Hematopoietic multipotent progenitor cell treated with erythropoietin and hydrocortisone succinate and interleukin-3 and kit ligand, for 17 days (in vitro differentiated cells): ENCODE measurements around the gene RADIL.

Source experiments
- DNase-seq: peaks from one replicate; pipeline ENCODE4 v3.0.0-alpha.2; 2015; ENCODE audit warnings: low spot score

The RADIL gene

DNA sequence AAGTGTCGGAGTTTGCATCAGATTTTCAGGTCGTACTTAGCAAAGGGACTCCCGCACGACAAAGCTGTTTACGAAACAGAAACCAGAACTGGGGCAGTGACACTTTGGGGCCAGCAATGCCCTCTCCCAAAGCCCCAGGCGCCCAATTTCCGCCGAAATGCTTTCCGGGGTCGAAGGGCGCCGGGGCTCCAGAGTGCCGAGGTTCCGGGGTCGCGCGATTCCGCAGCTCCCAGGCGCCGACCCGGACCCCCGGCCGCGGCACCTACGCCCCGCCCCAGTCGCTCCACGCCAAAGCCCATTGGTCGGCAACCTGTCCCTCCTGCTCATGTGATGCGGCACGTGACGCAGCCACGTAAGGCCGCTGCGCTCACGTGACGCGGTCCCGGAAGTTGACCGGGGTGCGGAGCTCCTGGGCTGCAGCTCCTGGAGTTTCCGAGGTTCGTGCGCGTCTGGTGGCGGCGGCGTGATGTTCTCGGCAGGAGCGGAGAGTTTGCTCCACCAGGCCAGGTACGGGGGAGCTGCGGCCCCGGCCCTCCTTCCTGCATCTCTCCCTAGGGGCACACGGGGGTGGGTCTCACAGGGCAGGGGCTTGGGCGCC lies 108.2 kb downstream of the RADIL start, which contains the start of gene AP5Z1:
TSS of gene AP5Z1 (plus strand) at position 374 of the 598 bp plus-strand sequence. CDS start at position 467, 93 bp downstream.
- DNase-seq = peak; percentile 96

DNA sequence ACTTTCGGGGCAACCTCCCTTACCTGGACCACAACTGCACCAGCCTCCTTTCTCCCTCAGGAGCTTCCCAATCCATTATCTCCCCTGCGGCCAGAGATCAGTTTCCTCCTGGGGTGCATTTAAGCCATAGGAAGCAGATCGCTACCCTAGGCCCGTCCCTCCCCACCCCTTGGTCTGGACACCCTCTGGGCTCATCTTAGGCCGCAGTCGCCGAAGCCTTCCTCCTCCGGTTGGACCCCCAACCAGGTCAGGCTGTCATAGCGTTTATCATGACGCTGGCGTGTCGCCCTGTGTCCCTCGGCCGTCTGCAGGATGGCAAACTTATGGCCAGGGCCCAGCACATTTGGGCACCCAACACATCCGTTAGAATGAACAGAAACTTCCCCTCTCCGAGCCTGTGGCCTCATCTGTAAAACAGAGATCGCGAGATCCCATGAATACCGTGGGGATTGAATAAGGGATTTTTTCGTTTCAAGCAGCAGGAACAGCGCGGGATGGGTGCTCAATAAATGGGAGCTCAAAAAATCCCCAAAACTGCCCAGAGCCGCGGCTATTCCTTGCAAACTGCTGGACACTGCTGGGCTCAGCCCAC lies 108.8 kb downstream of the RADIL start:
- no peak for DNase-seq

DNA sequence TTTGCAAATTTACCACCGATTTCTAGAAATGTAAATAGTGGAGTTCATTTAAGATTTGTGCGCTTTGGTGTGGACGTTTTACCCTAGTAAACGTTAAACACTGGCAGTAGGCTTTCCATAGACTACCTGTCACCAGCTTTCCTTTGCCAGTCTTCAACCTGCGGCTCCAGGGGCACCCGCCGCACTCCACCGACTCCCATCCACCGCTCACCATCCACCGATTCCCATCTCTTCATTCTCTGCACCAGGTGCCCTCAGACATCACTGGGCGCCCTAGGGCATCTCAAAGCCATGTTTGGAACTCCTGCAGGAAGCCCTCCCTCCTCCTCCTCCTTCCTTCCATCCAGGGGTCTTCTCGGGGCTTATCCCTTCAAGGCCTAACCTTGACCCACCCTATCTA lies 109.5 kb downstream of the RADIL start:
- DNase-seq = no peak

DNA sequence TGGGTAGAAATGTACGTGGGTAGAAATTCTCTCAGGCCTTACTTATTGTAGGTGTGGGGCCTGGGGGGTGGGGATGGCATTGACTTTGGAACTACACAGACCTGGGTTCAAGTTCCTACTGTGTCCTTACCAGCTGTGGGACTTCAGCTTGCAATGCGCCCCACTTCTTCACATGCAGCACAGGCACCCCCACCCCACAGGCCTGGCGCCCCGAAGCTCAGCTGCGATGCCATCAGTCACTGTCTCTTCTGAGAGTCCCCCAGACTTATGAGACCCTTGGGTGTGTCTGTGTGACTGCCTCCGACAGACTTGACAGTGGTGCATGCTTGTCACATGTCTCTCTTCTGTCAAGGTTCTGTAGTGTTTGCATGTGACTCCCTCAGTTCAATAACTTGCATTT lies 111.2 kb downstream of the RADIL start:
- no peak for DNase-seq

DNA sequence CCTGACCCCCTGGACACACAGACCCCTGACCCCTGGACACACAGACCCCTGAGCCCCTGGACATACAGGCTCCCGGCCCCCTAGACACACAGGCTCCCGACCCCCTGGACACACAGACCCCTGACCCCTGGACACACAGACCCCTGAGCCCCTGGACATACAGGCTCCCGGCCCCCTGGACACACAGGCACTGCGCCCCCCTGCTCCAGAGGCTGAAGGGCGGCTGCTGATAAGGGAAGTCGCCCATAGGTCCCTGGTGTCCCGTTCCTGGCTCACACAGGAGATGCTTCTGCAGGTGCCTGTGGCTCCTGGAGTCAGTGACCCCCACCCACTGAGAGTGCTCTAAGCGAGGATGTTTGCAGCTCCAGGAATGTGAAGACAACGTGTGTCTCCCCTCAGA lies 111.8 kb downstream of the RADIL start:
- DNase-seq = no peak

DNA sequence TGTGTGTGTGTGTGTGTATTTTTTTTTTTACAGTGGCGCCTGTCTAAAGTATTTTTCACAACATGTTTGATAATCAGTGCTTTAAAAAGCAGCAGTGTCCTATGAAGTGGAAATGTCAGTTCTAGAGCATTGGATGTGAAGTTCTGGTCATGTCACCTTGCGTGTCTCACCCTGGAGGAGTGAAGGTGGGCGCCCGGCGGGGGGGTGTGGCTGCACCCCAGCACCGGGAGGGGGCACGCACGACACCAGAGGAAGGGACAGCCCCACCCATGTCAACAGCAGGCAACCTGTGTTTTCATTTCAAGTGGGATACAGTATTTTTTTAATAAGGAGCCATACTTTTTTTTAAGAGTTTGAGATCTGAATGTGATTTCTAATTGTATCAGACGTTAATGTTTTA lies 112.6 kb downstream of the RADIL start:
- no peak for DNase-seq

DNA sequence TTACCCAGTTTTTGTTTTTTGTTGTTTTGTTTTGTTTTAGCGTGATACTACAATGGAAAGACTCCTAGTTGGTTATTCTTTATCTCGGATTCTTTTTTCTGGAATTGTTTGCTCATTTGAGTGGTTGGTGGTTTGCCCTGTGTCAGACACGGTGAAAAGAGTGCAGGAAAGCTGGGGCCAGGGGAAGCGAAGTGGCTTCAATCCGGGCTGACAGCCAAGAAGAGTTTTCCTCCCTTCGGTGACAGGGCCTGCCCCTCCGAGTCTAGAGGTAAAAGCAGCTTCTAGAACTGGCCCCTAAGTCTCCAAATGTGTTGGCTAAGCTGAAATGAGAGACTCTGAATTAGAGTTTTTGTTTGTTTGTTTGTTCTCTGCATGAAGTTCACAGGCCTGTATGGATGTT lies 113.8 kb downstream of the RADIL start:
- no peak for DNase-seq

DNA sequence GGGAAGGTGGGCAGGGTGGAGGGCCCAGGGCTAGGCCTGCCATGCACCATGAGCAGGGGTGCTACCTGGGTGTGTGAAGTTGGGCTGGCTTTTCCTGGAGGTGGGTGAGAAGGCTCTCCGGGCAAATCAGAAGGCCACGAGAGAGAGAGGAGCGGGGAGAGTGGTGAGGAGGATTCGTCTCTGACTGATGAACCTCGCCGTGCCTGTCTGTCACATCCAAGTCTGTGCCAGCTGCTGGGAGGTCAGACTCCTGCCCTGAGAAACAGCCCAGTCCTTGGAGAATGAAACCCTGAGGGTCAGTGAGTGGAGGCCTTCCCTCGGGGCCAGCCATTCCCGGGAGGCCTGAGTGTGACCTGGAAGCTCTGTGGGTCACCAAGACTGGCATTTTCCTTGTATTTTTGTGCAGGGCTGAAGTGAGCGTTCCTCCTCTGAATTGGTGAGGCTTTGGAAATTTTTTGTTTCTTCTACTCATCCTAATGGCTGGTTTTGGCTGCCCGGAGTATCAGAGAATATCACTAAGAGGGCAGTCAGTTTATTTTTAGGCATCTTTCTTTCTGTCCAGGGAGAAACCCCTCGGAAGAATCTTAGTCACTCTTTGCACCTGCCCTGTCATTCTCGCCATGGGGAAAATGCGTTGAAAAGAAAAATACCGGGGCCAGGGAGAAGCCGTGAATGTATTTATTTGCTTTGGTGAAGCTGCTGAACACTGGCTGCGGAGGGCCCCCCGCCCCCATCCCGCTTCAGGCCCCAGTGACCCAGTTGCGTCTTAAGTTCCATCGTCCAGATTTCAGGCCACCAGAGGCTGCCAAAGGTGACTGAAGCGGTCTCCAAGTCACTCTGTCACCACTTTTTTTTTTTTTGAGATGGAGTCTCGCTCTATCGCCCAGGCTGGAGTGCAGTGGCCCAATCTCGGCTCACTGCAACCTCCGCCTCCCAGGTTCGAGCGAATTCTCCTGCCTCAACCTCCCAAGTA lies 114.6 kb downstream of the RADIL start:
- DNase-seq = no peak

DNA sequence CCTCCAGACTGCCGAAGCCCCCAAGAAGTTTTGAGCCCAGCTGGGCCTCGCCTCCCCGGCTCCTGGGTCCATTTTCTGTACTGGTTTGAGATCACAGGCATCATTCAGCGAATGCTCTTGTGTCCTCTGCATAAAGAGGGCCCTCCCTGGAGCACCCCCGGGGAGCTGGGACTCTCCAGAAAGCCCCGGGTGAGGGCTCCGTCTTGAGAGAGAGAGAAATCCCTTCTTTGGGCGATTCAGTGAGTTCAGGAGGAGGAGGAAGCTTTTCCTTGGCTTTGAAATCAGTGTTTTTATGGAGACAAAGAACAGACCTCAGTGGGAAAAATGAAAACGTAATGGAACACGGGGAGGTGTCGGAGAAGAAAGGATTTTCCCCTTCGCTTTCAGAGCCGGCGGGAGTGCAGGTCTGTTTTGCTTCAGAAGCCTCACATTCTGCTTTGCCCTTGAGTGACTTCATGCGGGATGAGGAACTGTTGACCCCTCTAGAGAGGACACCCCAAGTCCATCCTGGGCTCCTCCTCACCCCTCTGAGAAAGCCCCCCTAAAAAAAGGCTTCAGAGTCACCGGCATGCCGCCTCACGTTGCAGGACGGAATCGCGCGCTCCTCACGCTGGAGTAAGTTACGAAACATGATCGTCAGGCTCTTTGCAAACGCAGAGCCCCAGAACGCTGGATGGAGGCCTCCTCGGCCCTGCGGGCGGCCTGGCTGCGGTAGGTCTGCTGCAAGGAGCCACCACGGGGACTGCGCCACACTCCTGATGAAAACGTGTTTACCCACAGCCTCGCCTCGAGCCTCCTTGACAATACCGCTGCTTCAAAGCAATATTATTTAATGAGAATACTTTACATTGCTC lies 116.6 kb downstream of the RADIL start:
- no peak for DNase-seq

DNA sequence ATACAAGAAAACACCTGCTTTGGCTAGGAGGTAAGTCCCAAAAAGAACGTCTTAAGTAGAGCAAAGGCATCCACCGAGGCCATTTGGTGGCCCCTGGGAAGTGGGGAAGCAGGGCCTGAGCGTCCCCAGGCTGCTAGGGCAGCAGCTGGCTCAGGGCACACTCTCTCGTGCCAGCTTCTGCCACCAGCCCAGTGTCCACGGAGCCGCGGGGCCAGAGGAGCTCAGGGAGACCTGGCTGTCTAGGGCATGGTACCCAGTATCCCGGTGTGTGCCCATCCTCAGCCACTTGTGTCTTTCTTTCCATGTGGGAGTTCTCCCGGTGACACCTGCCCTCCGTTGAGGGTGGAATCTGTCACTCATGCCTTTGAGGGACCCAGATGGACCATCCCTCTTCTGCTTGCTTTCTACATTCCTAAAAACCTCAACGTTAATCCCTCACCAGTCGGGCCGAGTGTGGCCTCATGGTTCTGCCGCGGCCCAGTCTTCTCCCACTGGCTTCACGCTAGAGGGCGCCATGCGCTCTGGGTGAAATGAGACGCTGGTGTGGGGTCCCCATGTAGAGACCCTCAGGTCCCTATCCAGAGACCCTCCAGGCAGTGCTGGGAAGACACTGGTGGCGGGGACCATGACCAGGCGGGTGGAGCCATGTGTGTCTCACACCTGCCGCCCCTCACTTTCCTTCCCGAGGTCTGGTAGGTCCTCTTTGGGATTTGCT lies 117.6 kb downstream of the RADIL start:
- DNase-seq = no peak

DNA sequence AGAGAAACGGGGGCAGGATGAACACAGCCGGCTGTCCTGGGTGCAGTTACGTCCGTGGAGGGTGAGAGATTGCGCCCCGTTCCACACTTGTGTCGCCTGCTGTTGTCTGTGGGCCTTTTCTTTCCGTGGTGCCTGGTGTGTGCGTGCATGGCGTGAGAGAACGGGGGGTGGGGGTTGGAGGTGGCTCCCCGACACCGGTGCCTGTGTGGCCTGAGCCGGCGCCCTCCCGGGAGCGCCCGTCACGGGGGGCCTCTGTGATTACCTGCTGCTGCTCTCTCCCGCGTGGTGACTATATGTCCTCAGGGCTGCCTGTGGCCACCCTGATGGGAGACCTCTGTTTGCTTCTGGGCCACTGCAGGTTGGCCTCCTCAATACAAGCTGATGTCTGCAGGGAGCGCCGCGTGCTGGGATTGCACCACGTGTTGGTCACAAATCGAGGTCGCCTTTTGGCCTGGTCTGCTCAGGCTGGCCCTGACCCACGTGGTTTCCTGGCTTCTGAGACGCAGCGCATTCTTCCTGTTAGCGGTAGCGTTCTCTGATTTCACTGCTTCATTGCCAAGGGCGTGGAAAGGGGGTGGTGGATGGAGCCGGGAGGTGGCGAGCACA lies 119.0 kb downstream of the RADIL start:
- DNase-seq = no peak

DNA sequence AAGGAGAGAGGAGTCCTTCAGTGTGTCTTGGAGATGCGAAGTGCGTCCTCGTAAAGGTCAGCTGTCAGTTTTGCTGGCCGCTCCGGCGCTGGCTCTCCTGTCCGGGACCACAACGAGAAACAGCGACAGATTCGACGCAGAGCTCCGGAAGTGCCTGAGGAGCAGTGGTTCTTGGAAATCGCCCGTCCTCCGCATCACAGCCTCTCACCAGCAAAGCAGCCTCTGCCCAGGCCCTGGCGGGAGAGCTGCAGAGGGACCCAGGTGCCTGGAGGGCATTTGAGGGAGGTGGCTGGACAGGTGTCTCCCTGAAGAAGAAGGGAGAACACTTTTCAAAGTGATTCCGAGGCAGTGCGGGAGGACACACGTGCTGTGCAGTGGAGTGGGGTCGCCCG lies 119.7 kb downstream of the RADIL start:
- DNase-seq = no peak

DNA sequence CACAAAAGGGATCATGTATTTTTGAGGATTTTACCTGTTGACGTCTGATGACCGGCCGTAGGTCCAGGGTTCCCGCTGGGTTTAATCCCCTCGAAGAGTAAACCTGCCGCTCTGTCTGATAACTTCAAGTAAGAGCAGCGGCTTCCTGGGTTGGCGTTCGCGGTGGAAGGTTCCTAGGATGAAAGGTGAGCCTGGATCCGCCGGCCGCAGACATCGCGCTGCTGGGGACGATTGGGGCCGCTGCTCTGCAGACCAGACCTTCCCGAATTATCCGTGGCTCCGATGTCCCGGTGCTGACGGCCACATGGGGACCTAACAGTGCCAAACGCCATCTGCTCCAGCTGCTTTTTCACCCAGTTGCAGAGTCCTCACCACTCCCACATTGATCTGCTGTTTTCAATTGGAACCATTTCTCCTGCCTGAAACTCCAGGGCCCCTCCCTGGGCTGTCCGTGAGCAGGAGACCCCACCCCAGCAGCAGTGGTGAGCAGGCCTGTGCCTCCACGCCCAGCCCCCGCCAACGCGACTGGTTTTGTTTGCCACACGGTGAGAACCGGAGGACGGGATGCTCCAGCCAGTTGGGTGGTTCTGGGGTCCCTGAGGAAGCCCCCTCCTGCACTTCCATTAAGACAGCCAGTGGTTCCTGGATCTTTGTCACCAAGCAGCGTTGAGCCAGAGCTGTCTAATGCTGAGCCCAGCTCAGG lies 120.3 kb downstream of the RADIL start:
- DNase-seq = no peak

DNA sequence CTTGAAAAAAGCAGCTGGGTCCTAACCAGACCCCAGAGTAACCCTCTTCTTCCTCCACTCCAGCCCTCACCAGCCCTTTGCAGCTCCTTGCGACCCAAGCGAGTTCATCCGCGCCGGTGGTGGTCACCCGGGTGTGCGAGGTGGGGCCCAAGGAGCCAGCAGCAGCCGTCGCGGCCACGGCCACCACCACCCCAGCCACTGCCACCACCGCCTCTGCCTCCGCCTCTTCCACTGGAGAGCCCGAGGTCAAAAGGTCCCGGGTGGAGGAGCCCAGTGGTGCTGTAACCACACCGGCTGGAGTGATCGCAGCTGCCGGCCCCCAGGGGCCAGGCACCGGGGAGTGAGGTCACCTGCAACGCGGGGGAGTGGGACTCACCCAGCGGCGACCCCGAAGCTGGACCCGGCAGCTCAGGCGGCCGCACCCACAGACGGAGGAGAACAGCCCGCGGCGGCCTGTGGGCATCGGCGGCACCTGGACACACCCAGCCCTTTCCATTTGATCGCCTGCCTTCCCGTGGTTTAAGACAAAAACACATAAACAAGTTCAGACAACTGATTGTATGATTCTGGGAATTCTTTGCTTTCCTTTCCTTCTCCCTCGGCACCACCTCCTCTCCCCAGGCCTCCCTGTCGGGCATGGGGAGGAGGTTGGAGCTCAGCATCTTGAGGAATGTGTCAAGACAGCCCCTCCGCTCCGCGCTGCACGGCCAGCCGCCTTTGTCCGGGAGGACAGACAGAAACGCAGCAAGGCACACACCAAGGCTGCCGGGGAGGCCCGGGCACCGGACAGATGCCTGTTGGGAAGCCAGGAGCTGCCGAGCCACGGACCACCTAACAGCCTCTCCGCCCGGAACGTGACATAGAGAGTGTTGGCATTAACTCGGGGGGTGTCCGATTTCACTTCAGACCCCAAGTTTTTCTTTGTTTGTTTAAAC lies 121.1 kb downstream of the RADIL start:
- DNase-seq = no peak

DNA sequence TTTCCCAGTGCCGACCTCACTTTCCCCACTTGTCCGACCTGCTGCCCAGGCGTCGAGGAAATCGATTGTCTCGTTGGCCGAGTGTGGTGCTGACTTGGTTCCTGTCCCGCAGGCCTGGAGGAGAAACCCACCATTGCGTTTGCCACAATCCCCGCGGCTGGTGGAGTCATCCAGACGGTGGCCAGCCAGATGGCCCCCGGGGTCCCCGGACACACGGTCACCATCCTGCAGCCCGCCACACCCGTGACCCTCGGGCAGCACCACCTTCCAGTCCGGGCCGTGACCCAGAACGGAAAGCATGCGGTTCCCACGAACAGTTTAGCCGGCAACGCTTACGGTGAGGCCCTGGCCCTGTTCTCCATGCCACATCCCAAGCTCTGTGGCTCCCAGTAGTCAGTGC lies 122.6 kb downstream of the RADIL start:
- DNase-seq = no peak

DNA sequence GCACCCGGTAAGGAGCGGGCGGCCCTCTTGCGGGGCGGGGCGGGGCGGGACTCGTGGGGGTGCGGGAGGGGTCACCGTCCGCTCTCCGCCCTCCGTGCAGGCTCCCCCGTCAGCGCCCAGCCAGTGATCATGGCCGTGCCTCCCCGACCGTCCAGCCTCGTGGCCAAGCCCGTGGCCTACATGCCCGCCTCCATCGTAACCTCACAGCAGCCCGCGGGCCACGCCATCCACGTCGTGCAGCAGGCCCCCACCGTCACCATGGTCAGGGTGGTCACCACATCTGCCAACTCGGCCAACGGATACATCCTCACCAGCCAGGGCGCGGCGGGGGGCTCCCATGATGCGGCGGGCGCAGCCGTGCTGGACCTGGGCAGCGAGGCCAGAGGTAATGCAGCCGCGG lies 124.3 kb downstream of the RADIL start:
- DNase-seq = no peak

DNA sequence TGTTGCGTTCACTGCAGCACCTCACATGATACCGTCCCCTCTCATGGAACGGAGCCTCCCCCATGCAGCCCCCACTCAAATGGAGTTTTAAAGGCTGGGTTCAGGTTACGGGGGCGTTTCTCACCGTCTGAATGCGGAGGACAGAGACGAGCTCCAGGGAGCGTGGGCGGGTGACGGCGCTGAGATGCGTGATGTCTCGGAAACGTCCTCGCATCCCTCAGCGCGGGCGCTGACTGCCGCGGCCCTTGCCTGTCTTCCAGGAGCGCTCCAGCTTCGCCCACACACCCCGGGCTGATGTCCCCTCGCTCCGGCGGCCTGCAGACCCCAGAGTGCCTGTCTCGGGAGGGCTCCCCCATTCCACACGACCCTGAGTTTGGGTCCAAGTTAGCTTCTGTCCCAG lies 124.7 kb downstream of the RADIL start:
- DNase-seq = no peak

DNA sequence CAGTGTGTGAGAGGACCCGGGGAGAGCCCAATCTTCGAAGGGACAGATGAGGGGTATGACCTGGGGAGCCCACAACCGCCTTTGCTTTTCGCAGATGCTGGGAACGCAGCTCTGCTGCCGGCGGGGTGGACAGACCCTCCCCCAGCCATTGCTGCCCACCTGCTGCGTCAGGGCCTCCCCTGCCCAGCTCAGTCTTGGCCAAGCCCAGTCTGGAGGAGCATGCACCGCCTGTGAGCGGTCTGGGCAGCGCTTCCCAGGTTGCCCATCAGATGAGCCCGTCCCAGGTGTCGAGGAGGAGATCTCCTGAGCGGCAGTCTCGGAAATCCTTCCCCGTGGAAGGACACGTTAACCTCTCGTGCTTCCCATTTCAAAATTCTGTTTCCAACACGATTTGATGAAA lies 125.4 kb downstream of the RADIL start:
- no peak for DNase-seq

DNA sequence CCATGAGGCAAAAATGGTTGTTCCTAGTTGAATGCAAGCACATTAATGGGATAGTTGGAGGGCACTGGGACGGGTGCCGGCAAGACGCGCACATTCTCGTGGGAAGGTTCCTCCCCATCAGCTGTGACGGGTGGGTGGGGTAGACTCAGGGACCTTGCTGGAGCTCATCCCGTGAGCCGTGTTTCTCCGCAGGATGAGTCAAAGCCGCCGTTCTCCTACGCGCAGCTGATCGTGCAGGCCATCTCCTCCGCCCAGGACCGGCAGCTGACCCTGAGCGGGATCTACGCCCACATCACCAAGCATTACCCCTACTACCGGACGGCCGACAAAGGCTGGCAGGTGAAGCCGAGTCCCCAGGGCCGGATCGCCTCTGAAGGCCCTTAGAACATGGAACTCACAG lies 128.5 kb downstream of the RADIL start:
- no peak for DNase-seq
